Measurements from ENCODE around the gene SPATA9.
"Not testable (repeated sequence)": the region's sequence is repeated elsewhere in the genome, so short reads cannot be mapped to it uniquely, and the experiment has no call there.

SPATA9 gene

GRCh38 chr5:95707055-95707454 lies 24.3 kb upstream of the SPATA9 start:
- no peak for TF ChIP-seq CTCF (conservative IDR thresholded peaks at IDR 0.05; ENCODE audit: low read length)
- DNase-seq (ENCODE audit: low read depth), result no peak
- no peak overlapping the region for H3K4me3 ChIP-seq (ENCODE audit: low read length)

GRCh38 chr5:95706196-95706595 lies 23.4 kb upstream of the SPATA9 start:
- not testable (repeated sequence) for DNase-seq (ENCODE audit: low read depth); H3K4me3 ChIP-seq (ENCODE audit: low read length)

- no peak overlapping the region for H3K4me3 ChIP-seq (ENCODE audit: low read length)
- no peak for TF ChIP-seq CTCF (conservative IDR thresholded peaks at IDR 0.05; ENCODE audit: low read length)
- DNase-seq (ENCODE audit: low read depth), result no peak
These were observed 21.4 kb upstream of the SPATA9 start for GRCh38 chr5:95704150-95704549.

- TF ChIP-seq CTCF (conservative IDR thresholded peaks at IDR 0.05; ENCODE audit: low read length), result no peak
- no peak overlapping the region for H3K4me3 ChIP-seq (ENCODE audit: low read length)
- no peak for DNase-seq (ENCODE audit: low read depth)
These were observed 18.3 kb upstream of the SPATA9 start for GRCh38 chr5:95701074-95701473.

GRCh38 chr5:95699337-95699736 lies 16.5 kb upstream of the SPATA9 start:
- no peak for TF ChIP-seq CTCF (conservative IDR thresholded peaks at IDR 0.05; ENCODE audit: low read length)

GRCh38 chr5:95697781-95698681 lies 15.2 kb upstream of the SPATA9 start:
- H3K4me3 ChIP-seq (ENCODE audit: low read length), result no peak overlapping the region
- no peak for TF ChIP-seq CTCF (conservative IDR thresholded peaks at IDR 0.05; ENCODE audit: low read length)
- peak; percentile 23 for DNase-seq (ENCODE audit: low read depth)

More at GRCh38 chr5:95699337-95699736, 16.5 kb upstream of the SPATA9 start:
- H3K4me3 ChIP-seq (ENCODE audit: low read length), result no peak overlapping the region
- no peak for DNase-seq (ENCODE audit: low read depth)

- H3K4me3 ChIP-seq (ENCODE audit: low read length), result no peak overlapping the region
- no peak for DNase-seq (ENCODE audit: low read depth)
- no peak for TF ChIP-seq CTCF (conservative IDR thresholded peaks at IDR 0.05; ENCODE audit: low read length)
These were observed 7.5 kb upstream of the SPATA9 start for GRCh38 chr5:95690333-95690732.
